Omental fat pad (tissue), 4 donors: Measurements from ENCODE around the gene MEX3B. TPM values are rescaled to one million over a fixed set of nuclear protein-coding genes. Genes with fewer than 3 reads are reported as not detected.

Experiments
- ATAC-seq: fragments of 150-250 bp; one replicate; pipeline ENCODE4 v1.9.1; 2016; ENCODE audit warnings: mild to moderate bottlenecking, moderate library complexity; ENCODE audit not compliant: low FRiP score
- DNase-seq: peaks from one replicate; pipeline ENCODE4 v3.0.0-alpha.2; 2019; ENCODE audit warnings: low spot score
- CTCF ChIP-seq, 3 donors: fragments of 450-650 bp; IDR thresholded peaks; one replicate each; pipeline ENCODE4 v1.5.1; 2016 to 2017; ENCODE audit warnings: antibody characterized with exemption in 3 of 3, mild to moderate bottlenecking in 3 of 3, moderate library complexity in 2 of 3
- total RNA-seq, 4 donors: library from RNA; depleted of rRNA; stranded (reverse); fragments of >200 nt; gene quantifications; one replicate each; pipeline ENCODE4 v1.1.0, GENCODE V29; 2016

Gene MEX3B
- total RNA-seq, 4 donors from 2014 or later = 0.48 to 1.6 (median 0.84) TPM

GRCh38 chr15:82080774-82081173, 35.0 kb upstream of the MEX3B start:
- no peak for DNase-seq
- no peak for TF ChIP-seq CTCF (IDR thresholded peaks at IDR 0.05)
- no peak for ATAC-seq

- TF ChIP-seq CTCF (IDR thresholded peaks at IDR 0.05) = no peak
- DNase-seq (no peak), ATAC-seq (no peak)
Observed at GRCh38 chr15:82079736-82080135, 33.9 kb upstream of the MEX3B start.

GRCh38 chr15:82074610-82075009, 28.8 kb upstream of the MEX3B start:
- ATAC-seq = no peak

GRCh38 chr15:82072926-82073537, 27.2 kb upstream of the MEX3B start:
- TF ChIP-seq CTCF (IDR thresholded peaks at IDR 0.05) = no peak
- DNase-seq (no peak), ATAC-seq (no peak)

More at GRCh38 chr15:82074610-82075009, 28.8 kb upstream of the MEX3B start:
- no peak for DNase-seq
- TF ChIP-seq CTCF (IDR thresholded peaks at IDR 0.05) = no peak

- no peak for TF ChIP-seq CTCF (IDR thresholded peaks at IDR 0.05)
- ATAC-seq (no peak), DNase-seq (no peak)
Observed at GRCh38 chr15:82066455-82066854, 20.6 kb upstream of the MEX3B start.

- ATAC-seq (no peak), DNase-seq (no peak)
- TF ChIP-seq CTCF (IDR thresholded peaks at IDR 0.05) = no peak
Observed at GRCh38 chr15:82064824-82065223, 19.0 kb upstream of the MEX3B start.
